ENCODE data around the gene PCSK6. TPM values are rescaled to one million over a fixed set of nuclear protein-coding genes. Genes with fewer than 3 reads are reported as not detected.

The PCSK6 gene
- total RNA-seq, 2 experiments from 2014 or later = 2.7 to 3.0 TPM

GRCh38 chr15:101258238-101259144 lies 231.0 kb downstream of the PCSK6 start:
- DNase-seq (peak; percentile 68), ATAC-seq (no peak)
- Mint-ChIP-seq H3K27ac (no peak overlapping the region), H3K4me3 (no peak overlapping the region), H3K27me3 (peaks cover 7% of the 10 kb centered on the region), H3K36me3 (ENCODE audit: low read depth) (no peaks in the 10 kb centered on the region), H3K4me1 (ENCODE audit: low read depth) (peaks cover 23% of the 10 kb centered on the region), H3K9me3 (no peaks in the 10 kb centered on the region)
- intact Hi-C loops (cut with micrococcal nuclease) = loop anchor here (2.0 kb wide), 1 partner anchor 170 kb away; no protein-coding TSS in a partner anchor
- ChIA-PET POLR2A (no interaction called here), CTCF (interaction anchor here (0.7 to 5.3 kb wide), 48 partner anchors 9 to 631 kb away, joined by 3 to 85 read pairs (median 4); partner anchors contain the start of gene LRRK1)
- TF ChIP-seq, protein P1, sequence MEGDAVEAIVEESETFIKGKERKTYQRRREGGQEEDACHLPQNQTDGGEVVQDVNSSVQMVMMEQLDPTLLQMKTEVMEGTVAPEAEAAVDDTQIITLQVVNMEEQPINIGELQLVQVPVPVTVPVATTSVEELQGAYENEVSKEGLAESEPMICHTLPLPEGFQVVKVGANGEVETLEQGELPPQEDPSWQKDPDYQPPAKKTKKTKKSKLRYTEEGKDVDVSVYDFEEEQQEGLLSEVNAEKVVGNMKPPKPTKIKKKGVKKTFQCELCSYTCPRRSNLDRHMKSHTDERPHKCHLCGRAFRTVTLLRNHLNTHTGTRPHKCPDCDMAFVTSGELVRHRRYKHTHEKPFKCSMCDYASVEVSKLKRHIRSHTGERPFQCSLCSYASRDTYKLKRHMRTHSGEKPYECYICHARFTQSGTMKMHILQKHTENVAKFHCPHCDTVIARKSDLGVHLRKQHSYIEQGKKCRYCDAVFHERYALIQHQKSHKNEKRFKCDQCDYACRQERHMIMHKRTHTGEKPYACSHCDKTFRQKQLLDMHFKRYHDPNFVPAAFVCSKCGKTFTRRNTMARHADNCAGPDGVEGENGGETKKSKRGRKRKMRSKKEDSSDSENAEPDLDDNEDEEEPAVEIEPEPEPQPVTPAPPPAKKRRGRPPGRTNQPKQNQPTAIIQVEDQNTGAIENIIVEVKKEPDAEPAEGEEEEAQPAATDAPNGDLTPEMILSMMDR (IDR thresholded peaks at IDR 0.05) = peak; percentile 94

GRCh38 chr15:101256757-101257156 lies 232.8 kb downstream of the PCSK6 start:
- H3K4me3 Mint-ChIP-seq = no peak overlapping the region
- H3K9me3 Mint-ChIP-seq = no peaks in the 10 kb centered on the region
- no peak for ATAC-seq
- ChIA-PET POLR2A (interaction anchor here (1.3 kb wide), 1 partner anchor 16 kb away, joined by 3 read pairs; no protein-coding TSS in a partner anchor), CTCF (interaction anchor here (1.0 to 5.3 kb wide), 13 partner anchors 9 to 247 kb away, joined by 3 to 85 read pairs (median 10); no protein-coding TSS in a partner anchor)
- H3K4me1 Mint-ChIP-seq (ENCODE audit: low read depth) = peaks cover 31% of the 10 kb centered on the region
- intact Hi-C loops (cut with micrococcal nuclease) = loop anchor here (2.0 kb wide), 1 partner anchor 242 kb away; no protein-coding TSS in a partner anchor
- TF ChIP-seq, protein P1 (IDR thresholded peaks at IDR 0.05) = no peak
- peak; percentile 53 for DNase-seq
- H3K36me3 Mint-ChIP-seq (ENCODE audit: low read depth) = no peaks in the 10 kb centered on the region
- H3K27me3 Mint-ChIP-seq = peaks cover 7% of the 10 kb centered on the region
- no peak overlapping the region for H3K27ac Mint-ChIP-seq

- Mint-ChIP-seq H3K27me3 (peaks cover 7% of the 10 kb centered on the region), H3K36me3 (ENCODE audit: low read depth) (peaks cover 1% of the 10 kb centered on the region), H3K4me3 (no peak overlapping the region), H3K4me1 (ENCODE audit: low read depth) (peaks cover 31% of the 10 kb centered on the region), H3K27ac (no peak overlapping the region), H3K9me3 (no peaks in the 10 kb centered on the region)
- TF ChIP-seq, protein P1 (IDR thresholded peaks at IDR 0.05) = no peak
- no peak for ATAC-seq
- intact Hi-C loops (cut with micrococcal nuclease) = loop anchor here (2.0 kb wide), 1 partner anchor 241 kb away; no protein-coding TSS in a partner anchor
- CTCF ChIA-PET = interaction anchor here (0.9 to 5.3 kb wide), 12 partner anchors 8 to 246 kb away, joined by 3 to 85 read pairs (median 5); no protein-coding TSS in a partner anchor
- DNase-seq = peak; percentile 33
- POLR2A ChIA-PET = interaction anchor here (1.3 to 1.5 kb wide), 2 partner anchors 17 to 129 kb away, joined by 3 to 4 read pairs; no protein-coding TSS in a partner anchor
Measured at GRCh38 chr15:101255615-101256241, 233.8 kb downstream of the PCSK6 start.

DNA sequence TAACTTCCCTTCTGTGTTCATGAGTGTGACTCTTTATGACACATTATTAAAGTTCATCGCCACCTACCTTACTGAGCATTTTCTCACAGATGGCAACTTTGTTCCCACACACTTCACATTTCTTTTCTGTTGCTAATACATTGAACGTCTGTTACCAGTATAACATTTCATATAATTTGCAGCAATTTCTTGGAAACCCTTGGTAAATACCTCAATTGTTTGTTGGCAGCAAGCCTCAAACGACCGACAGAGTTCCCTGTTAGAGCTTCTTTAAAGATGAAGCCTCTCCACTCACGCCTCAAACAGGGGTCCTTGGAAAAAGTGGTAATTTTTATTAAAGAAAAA lies 234.5 kb downstream of the PCSK6 start:
- ATAC-seq = peak; percentile 19
- peaks cover 8% of the 10 kb centered on the region for H3K36me3 Mint-ChIP-seq (ENCODE audit: low read depth)
- ChIA-PET CTCF (interaction anchor here (0.6 to 5.3 kb wide), 12 partner anchors 11 to 246 kb away, joined by 3 to 85 read pairs (median 4); no protein-coding TSS in a partner anchor), POLR2A (interaction anchor here (0.7 to 1.5 kb wide), 4 partner anchors 10 to 179 kb away, joined by 3 to 4 read pairs (median 3); no protein-coding TSS in a partner anchor)
- H3K4me1 Mint-ChIP-seq (ENCODE audit: low read depth) = peaks cover 34% of the 10 kb centered on the region
- H3K27me3 Mint-ChIP-seq = peaks cover 6% of the 10 kb centered on the region
- DNase-seq = no peak
- intact Hi-C loops (cut with micrococcal nuclease) = no loop called here
- H3K4me3 Mint-ChIP-seq = no peak overlapping the region
- H3K27ac Mint-ChIP-seq = no peak overlapping the region
- H3K9me3 Mint-ChIP-seq = no peaks in the 10 kb centered on the region
- TF ChIP-seq, protein P1 (IDR thresholded peaks at IDR 0.05) = no peak
